SK-N-MC (cell line): Measurements from ENCODE around the gene SLC28A2.

Experiments used
- EZH2 ChIP-seq: fragments of 200-600 bp; sonication (generic); IDR thresholded peaks from one replicate; pipeline ENCODE4 v1.6.1; 2017; ENCODE audit warnings: antibody characterized with exemption
- FOXP2 ChIP-seq: optimal IDR thresholded peaks from 2 replicates; pipeline ENCODE3; 2011; ENCODE audit warnings: mild to moderate bottlenecking, moderate library complexity; ENCODE audit not compliant: insufficient read depth; ENCODE audit errors: extremely low read length, control extremely low read depth
- POLR2AphosphoS5 ChIP-seq: IDR thresholded peaks from 2 replicates; pipeline ENCODE4 v1.6.1; 2012; ENCODE audit warnings: mild to moderate bottlenecking, low read depth, low read length, borderline replicate concordance

GRCh38 chr15:45262906-45263461 is 10.9 kb downstream of the SLC28A2 start:
- TF ChIP-seq EZH2 (no peak), POLR2AphosphoS5 (no peak), FOXP2 (no peak)
